AG10803 (cell line): ENCODE data around the gene EPS8L3.
"Not testable (repeated sequence)": the region's sequence is repeated elsewhere in the genome, so short reads cannot be mapped to it uniquely, and the experiment has no call there.

ENCODE experiments used
- DNase-seq: peaks from one replicate; pipeline ENCODE4 v3.0.0; 2010; ENCODE audit warnings: low read depth
- H3K4me3 ChIP-seq: 2 replicates; pipeline ENCODE4 v1.5.1; 2011; ENCODE audit warnings: mild to moderate bottlenecking, low read length, control low read depth
- TF ChIP-seq, protein P1 (sequence below): conservative IDR thresholded peaks from 2 replicates; pipeline ENCODE4 v1.5.1; 2011; ENCODE audit warnings: mild to moderate bottlenecking, low read length, control low read depth, inconsistent platforms

EPS8L3 gene

DNA sequence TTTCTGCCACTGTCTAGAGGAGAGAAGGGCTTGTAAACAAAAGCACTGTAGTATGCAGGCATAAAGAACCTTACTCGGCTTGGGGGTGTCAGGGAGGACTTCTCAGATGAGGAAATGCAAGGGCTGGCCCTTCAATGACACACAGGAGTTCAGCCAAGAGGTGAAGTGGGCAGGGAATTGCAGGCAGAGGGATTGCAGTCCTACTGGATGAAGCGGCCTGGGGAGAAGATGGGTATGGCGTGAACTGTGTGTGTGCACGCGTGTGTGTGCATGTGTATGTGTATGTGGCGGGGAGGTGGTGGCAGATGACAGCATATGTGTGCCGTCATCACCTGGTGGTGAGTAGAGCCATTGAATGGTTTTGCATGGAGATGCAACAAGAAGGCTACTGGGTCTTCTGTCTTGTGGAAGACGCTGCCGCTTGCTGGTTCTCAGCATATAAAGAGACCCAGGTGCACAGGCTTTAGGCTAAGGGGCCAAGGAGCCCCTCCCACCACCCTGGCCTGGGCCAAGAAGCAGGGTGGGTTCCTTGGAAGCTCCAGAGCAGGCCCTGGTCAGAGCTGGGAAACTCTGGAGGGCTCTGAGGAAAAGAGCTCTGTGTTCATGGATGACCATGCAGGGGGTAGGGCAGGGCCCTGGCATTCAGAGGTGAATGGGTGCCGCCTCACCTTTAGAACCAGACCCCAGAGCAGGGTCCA lies 4.1 kb upstream of the EPS8L3 start:
- no peak for DNase-seq
- no peak overlapping the region for H3K4me3 ChIP-seq
- TF ChIP-seq, protein P1, sequence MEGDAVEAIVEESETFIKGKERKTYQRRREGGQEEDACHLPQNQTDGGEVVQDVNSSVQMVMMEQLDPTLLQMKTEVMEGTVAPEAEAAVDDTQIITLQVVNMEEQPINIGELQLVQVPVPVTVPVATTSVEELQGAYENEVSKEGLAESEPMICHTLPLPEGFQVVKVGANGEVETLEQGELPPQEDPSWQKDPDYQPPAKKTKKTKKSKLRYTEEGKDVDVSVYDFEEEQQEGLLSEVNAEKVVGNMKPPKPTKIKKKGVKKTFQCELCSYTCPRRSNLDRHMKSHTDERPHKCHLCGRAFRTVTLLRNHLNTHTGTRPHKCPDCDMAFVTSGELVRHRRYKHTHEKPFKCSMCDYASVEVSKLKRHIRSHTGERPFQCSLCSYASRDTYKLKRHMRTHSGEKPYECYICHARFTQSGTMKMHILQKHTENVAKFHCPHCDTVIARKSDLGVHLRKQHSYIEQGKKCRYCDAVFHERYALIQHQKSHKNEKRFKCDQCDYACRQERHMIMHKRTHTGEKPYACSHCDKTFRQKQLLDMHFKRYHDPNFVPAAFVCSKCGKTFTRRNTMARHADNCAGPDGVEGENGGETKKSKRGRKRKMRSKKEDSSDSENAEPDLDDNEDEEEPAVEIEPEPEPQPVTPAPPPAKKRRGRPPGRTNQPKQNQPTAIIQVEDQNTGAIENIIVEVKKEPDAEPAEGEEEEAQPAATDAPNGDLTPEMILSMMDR, result no peak

DNA sequence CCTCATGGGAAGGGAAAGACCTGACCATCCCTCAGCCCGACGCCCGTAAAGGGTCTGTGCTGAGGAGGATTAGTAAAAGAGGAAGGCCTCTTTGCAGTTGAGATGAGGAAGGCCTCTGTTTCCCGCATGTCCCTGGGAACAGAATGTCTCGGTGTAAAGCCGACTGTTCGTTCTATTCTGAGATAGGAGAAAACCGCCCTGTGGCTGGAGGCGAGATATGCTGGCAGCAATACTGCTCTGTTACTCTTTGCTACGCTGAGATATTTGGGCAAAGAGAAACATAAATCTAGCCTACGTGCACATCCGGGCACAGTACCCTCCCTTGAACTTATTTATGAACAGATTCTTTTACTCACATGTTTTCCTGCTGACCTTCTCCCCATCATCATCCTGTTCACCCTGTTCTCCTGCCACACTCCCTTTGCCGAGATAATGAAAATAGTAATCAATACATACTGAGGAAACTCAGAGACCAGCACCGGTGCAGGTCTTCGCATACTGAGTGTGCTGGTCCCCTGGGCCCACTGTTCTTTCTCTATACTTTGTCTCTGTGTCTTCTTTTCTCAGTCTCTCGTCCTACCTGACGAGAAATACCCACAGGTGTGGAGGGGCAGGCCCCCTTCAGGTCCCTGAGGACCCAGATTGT lies 3.4 kb upstream of the EPS8L3 start:
- not testable (repeated sequence) for H3K4me3 ChIP-seq, DNase-seq

DNA sequence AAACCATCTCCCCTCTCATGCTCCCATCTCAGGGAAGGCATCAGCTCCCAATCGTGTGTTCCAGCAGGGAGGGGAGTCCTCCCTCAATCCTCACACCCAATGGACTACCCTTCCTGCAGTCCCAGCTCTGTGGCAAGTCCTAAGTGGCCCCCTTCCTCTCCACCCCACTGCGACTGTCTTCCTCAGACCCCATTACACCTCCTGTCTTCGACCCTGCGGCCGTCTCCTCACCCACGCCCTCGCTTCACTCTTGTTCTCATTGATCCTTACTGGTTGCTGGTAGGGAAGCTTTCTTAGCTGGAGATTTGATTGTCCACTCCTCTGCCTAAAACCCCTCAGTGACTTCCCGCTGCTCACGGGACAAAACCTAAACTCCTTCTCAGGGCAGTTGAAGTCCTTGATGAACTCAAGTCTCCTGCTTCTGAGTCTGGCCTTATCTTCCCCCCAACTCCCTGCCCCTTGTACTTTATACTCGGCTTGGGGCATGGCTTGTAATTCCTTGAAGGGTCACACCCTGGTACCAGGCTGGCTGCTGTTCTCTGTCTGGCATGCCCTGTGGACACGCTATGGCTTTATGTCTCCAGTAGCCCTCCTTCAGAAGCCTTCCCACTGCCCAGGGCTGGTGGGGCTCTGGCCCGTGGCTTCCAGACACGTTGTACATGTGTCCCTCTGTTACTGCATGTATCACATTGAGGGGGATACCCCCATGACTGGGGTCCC lies 2.3 kb upstream of the EPS8L3 start:
- TF ChIP-seq, protein P1, result no peak
- H3K4me3 ChIP-seq, result no peak overlapping the region
- no peak for DNase-seq

DNA sequence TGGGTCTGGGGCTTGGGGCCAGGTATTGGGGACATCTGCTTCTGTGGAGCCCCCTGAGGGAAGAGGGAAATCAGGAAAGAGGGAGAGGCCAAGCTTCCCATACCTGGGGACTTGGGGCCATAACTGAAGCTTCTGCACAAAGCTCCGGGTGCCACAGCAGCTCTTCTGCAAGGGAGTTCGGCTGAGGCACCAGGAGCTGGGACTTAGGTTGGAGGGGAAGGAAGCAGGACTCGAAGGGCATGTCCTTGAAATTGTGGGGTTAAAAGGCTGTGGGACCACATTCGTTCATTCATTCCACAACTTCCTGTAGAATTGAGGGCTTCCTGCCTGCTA lies 1.7 kb upstream of the EPS8L3 start:
- DNase-seq, result no peak
- TF ChIP-seq, protein P1, result no peak
- H3K4me3 ChIP-seq, result no peak overlapping the region

DNA sequence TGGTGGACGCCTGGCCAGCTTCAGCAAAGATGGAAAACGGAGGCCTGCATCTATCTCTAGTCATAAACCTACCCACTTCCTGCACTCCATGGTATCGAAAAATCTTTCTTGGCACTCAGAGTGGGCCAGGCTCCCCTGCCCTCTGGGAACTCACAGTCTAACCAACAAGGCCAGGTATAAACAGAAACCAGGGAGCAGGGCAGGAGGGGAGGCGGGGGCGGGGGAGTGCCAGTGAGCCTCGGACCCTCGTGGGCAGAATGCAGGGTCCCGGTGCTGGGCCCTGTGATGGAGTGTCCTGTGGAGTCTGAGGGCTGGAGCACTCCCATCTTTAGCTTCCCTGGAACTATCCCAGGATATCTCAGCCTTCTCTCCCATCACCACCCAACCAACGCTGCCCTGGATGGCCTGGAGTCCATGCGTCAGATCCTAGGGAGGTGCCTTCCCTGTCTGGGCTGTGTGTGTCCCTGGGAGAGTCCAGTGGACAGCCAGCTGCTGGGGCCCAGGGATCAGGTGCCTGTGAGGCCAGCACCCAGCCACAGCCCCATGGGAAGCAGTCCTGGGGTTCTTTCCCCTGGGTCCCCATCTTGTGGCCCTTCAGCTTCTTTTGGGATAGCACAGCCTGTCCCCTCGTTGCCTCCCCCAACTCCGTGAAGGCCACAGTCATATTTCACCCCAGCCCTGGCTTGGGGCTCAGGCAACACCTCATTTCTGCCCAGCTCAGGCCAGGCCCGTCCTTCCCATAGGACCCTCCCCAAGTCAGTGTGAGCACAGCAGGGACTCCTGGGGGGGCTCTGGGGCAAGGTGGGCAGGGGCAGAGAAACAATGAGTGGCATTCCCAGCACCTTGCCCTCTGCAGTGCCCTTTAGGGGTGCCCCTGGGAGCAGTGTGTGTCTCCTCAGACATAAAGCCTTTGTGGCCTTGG lies 1.1 kb upstream of the EPS8L3 start:
- TF ChIP-seq, protein P1, result no peak
- H3K4me3 ChIP-seq, result no peak overlapping the region
- no peak for DNase-seq

DNA sequence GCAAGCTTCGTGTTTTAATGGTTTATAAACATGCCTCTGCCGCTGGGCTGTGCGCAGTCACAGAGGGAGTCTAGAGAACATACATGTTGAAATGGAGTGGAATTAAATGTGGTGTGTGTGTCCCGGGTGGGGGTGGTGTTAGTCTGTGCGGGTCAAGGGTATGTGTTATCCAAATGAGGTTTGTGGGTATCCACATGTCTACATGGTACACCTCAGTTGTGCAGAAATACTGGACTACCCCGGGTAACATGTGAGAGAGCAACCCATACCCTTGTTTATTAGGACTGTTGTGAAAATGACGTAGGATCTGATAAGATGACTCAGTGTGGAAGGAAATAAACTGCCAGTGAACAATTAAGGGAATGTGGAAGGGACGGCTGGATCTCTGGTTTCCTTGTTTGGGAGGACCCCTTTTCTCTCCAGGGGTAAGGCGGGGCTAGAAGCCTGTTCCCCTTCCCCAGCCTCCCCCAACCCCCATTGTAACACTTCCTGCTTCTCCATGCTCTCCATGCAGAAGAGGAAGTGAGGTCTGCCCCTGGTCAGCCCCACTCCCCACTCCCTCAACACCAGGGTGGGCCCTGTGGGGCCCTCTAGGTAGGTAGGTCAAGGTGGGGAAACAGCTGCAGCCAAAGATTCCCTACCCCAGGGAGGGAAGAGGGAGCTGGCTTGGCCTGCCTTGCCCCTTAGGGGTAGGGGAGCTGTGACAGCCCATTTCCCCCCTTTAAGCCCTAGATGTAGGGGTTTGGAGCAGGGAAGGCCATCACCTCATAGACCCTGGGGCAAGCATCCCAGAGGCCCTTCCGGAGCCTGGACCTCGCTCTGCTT lies 690 bp downstream of the EPS8L3 start:
- TF ChIP-seq, protein P1, result no peak
- no peak overlapping the region for H3K4me3 ChIP-seq
- DNase-seq, result peak; percentile 38
